IMR-90 (cell line): ENCODE data around the gene FBRS. TPM values are rescaled to one million over a fixed set of nuclear protein-coding genes. Genes with fewer than 3 reads are reported as not detected.

Experiments used
- ATAC-seq: fragments of 200-7000 bp; cut with Tn5 transposase; 2 replicates; pipeline ENCODE4 v1.9.1; 2020; ENCODE audit warnings: low read depth, mild to moderate bottlenecking, moderate library complexity
- BruUV-seq: library from RNA; stranded (reverse); fragments of 400-500 nt; replicated peaks from 2 replicates; lab custom pipeline; 2021; lab: Mats Ljungman, UMichigan
- CTCF ChIA-PET: fragments of 300-600 bp; formaldehyde crosslinking; extraction: SDS; loops from one replicate; lab custom pipeline; 2021; ENCODE audit warnings: antibody characterized with exemption; lab: Yijun Ruan, JAX
- POLR2A ChIA-PET: fragments of 300-600 bp; sonication (Branson Sonifier 250); formaldehyde crosslinking; loops from one replicate; lab custom pipeline; 2022; ENCODE audit warnings: antibody characterized with exemption; ENCODE audit not compliant: unreplicated experiment; lab: Charles Lee
- DNase-seq: peaks from one replicate; pipeline ENCODE4 v3.0.0; 2013
- H2AFZ ChIP-seq: replicated peaks from 2 replicates; pipeline ENCODE3; 2013; ENCODE audit warnings: low read length, mild to moderate bottlenecking; ENCODE audit not compliant: poor library complexity
- H2AK5ac ChIP-seq: 2 replicates; pipeline ENCODE4 v1.6.1; 2013; ENCODE audit warnings: low read depth, low read length, inconsistent platforms
- H2AK9ac ChIP-seq: replicated peaks from 2 replicates; pipeline ENCODE3; 2013; ENCODE audit warnings: mild to moderate bottlenecking, low read depth, low read length, moderate library complexity; ENCODE audit not compliant: poor library complexity
- H2BK120ac ChIP-seq: 2 replicates; pipeline ENCODE4 v1.6.1; 2013; ENCODE audit warnings: low read depth, low read length, inconsistent platforms
- H2BK15ac ChIP-seq: 3 replicates; pipeline ENCODE4 v1.6.1; 2013; ENCODE audit warnings: low read depth, low read length, inconsistent platforms
- H2BK20ac ChIP-seq: 2 replicates; pipeline ENCODE4 v1.6.1; 2013; ENCODE audit warnings: low read depth, mild to moderate bottlenecking, inconsistent platforms, low read length, moderate library complexity
- H2BK5ac ChIP-seq: 2 replicates; pipeline ENCODE4 v1.6.1; 2013; ENCODE audit warnings: mild to moderate bottlenecking, low read depth, low read length, inconsistent platforms; ENCODE audit not compliant: poor library complexity, severe bottlenecking
- H3K14ac ChIP-seq: replicated peaks from 2 replicates; pipeline ENCODE4 v1.6.1; 2013; ENCODE audit warnings: low read depth, low read length, inconsistent platforms
- H3K18ac ChIP-seq: 2 replicates; pipeline ENCODE4 v1.6.1; 2013; ENCODE audit warnings: low read depth, low read length, control low read depth
- H3K23ac ChIP-seq: 2 replicates; pipeline ENCODE4 v1.6.1; 2013; ENCODE audit warnings: low read depth, low read length, inconsistent platforms
- H3K27ac ChIP-seq: 2 replicates; pipeline ENCODE4 v1.5.1; 2013; ENCODE audit warnings: mild to moderate bottlenecking, control low read depth, low read length; ENCODE audit not compliant: insufficient read depth
- H3K27me3 ChIP-seq: 2 replicates; pipeline ENCODE4 v1.6.1; 2013; ENCODE audit warnings: low read length; ENCODE audit not compliant: control insufficient read depth, insufficient read depth
- H3K36me3 ChIP-seq: 2 replicates; pipeline ENCODE4 v1.6.1; 2013; ENCODE audit warnings: low read length, mixed read lengths; ENCODE audit not compliant: control insufficient read depth, insufficient read depth
- H3K4ac ChIP-seq: 2 replicates; pipeline ENCODE4 v1.6.1; 2013; ENCODE audit warnings: low read depth, low read length, inconsistent platforms
- H3K4me1 ChIP-seq: 2 replicates; pipeline ENCODE4 v1.6.1; 2013; ENCODE audit warnings: low read length, mixed read lengths; ENCODE audit not compliant: control insufficient read depth, insufficient read depth
- H3K4me2 ChIP-seq: 2 replicates; pipeline ENCODE4 v1.6.1; 2013; ENCODE audit warnings: low read depth, mild to moderate bottlenecking, control low read depth, low read length, moderate library complexity
- H3K4me3 ChIP-seq: 2 replicates; pipeline ENCODE4 v1.5.1; 2013; ENCODE audit warnings: low read depth, mild to moderate bottlenecking, control low read depth, low read length, moderate library complexity; ENCODE audit not compliant: insufficient read depth
- H3K56ac ChIP-seq: 2 replicates; pipeline ENCODE4 v1.6.1; 2013; ENCODE audit warnings: low read length, inconsistent platforms; ENCODE audit not compliant: insufficient read depth; ENCODE audit errors: extremely low read depth
- H3K79me1 ChIP-seq, 2 experiments: 2 replicates each; pipeline ENCODE4 v1.6.1; 2013; ENCODE audit warnings: low read length in 2 of 2, inconsistent platforms in 1 of 2, low read depth in 1 of 2
- H3K9ac ChIP-seq: 2 replicates; pipeline ENCODE4 v1.6.1; 2013; ENCODE audit warnings: low read depth, low read length, control low read depth
- H3K9me1 ChIP-seq: 2 replicates; pipeline ENCODE4 v1.6.1; 2013; ENCODE audit warnings: low read length, inconsistent platforms; ENCODE audit not compliant: insufficient read depth
- H3K9me3 ChIP-seq: 2 replicates; pipeline ENCODE4 v1.6.1; 2013; ENCODE audit warnings: low read length; ENCODE audit not compliant: control insufficient read depth, insufficient read depth
- H4K20me1 ChIP-seq: 2 replicates; pipeline ENCODE4 v1.6.1; 2013; ENCODE audit warnings: low read length, inconsistent platforms; ENCODE audit not compliant: insufficient read depth
- H4K5ac ChIP-seq: 2 replicates; pipeline ENCODE4 v1.6.1; 2013; ENCODE audit warnings: mild to moderate bottlenecking, low read depth, low read length, control low read depth
- H4K8ac ChIP-seq, 2 experiments: 2 replicates each; pipeline ENCODE4 v1.6.1; 2013; ENCODE audit warnings: low read depth in 2 of 2, low read length in 2 of 2, control low read depth in 1 of 2, inconsistent platforms in 1 of 2
- H4K91ac ChIP-seq: 2 replicates; pipeline ENCODE4 v1.6.1; 2013; ENCODE audit warnings: low read depth, low read length, inconsistent platforms; ENCODE audit not compliant: insufficient read depth
- BHLHE40 ChIP-seq: fragments of 150-350 bp; IDR thresholded peaks from 2 replicates; pipeline ENCODE4 v1.6.1; 2016; ENCODE audit warnings: mild to moderate bottlenecking, low read depth, low read length
- CEBPB ChIP-seq: IDR thresholded peaks from 2 replicates; pipeline ENCODE4 v1.6.1; 2012; ENCODE audit warnings: low read depth, low read length, improper control_type of control experiment
- CHD1 ChIP-seq: IDR thresholded peaks from 2 replicates; pipeline ENCODE4 v1.6.1; 2012; ENCODE audit warnings: low read depth, low read length, improper control_type of control experiment
- FOS ChIP-seq: fragments of 150-350 bp; IDR thresholded peaks from 2 replicates; pipeline ENCODE4 v1.6.1; 2016; ENCODE audit warnings: low read depth, low read length
- MAFK ChIP-seq: IDR thresholded peaks from 2 replicates; pipeline ENCODE4 v1.6.1; 2012; ENCODE audit warnings: low read depth, low read length, improper control_type of control experiment
- MAZ ChIP-seq: IDR thresholded peaks from 2 replicates; pipeline ENCODE4 v1.6.1; 2012; ENCODE audit warnings: low read depth, mild to moderate bottlenecking, low read length, improper control_type of control experiment, moderate library complexity, borderline replicate concordance
- MXI1 ChIP-seq: IDR thresholded peaks from 2 replicates; pipeline ENCODE4 v1.6.1; 2012; ENCODE audit warnings: low read depth, mild to moderate bottlenecking, low read length, moderate library complexity, borderline replicate concordance
- NFE2L2 ChIP-seq: fragments of 150-350 bp; IDR thresholded peaks from 2 replicates; pipeline ENCODE4 v1.6.1; 2016; ENCODE audit warnings: low read depth, mild to moderate bottlenecking, low read length
- POLR2A ChIP-seq: IDR thresholded peaks from 2 replicates; pipeline ENCODE4 v1.6.1; 2012; ENCODE audit warnings: mild to moderate bottlenecking, low read depth, low read length
- RAD21 ChIP-seq: IDR thresholded peaks from 2 replicates; pipeline ENCODE4 v1.6.1; 2012; ENCODE audit warnings: low read length, improper control_type of control experiment
- RCOR1 ChIP-seq: IDR thresholded peaks from 2 replicates; pipeline ENCODE4 v1.6.1; 2012; ENCODE audit warnings: mild to moderate bottlenecking, low read length, improper control_type of control experiment; ENCODE audit not compliant: insufficient replicate concordance
- RFX5 ChIP-seq: IDR thresholded peaks from 2 replicates; pipeline ENCODE4 v1.8.0; 2012; ENCODE audit warnings: low read depth, mild to moderate bottlenecking, low read length, moderate library complexity
- WGBS, 2 experiments: methylation state at CpG; one replicate each; pipeline versions ENCODE4 v1.1.5 to v1.1.7; 2013; ENCODE audit warnings: missing lambda C conversion rate in 2 of 2; ENCODE audit not compliant: insufficient read length in 1 of 2; ENCODE audit errors: extremely low coverage in 2 of 2; 5-methylcytosine and 5-hydroxymethylcytosine counted together
- dilution Hi-C: fragments of 300-500 bp; cut with HindIII; formaldehyde crosslinking; loops from one replicate; pipeline ENCODE4 v1.14.3; 2018; ENCODE audit warnings: low sequenced_read_pairs; ENCODE audit not compliant: unreplicated experiment
- in situ Hi-C: fragments of 300-500 bp; cut with MboI; formaldehyde crosslinking; loops from 3 replicates; pipeline ENCODE4 v1.14.3; 2019; ENCODE audit warnings: low sequenced_read_pairs, inconsistent platforms, mixed read lengths
- intact Hi-C: fragments of 100-400 bp; cut with micrococcal nuclease; formaldehyde crosslinking; loops from 2 replicates; pipeline ENCODE4 v1.10.0; 2022
- polyA plus RNA-seq, 3 experiments: library from polyadenylated mRNA; depleted of rRNA; stranded (reverse); fragments of >200 nt; gene quantifications; 2 replicates each; pipeline ENCODE4 v1.2.3, GENCODE V29; 2012; ENCODE audit warnings: low replicate concordance in 1 of 3
- total RNA-seq: library from RNA; depleted of rRNA; stranded (reverse); fragments of >200 nt; gene quantifications from 2 replicates; pipeline ENCODE4 v1.2.3, GENCODE V29; 2012
- TF ChIP-seq, protein P1 (sequence below): fragments of 150-350 bp; IDR thresholded peaks from 2 replicates; pipeline ENCODE4 v1.6.1; 2017; ENCODE audit warnings: mild to moderate bottlenecking, antibody characterized with exemption, low read length, low read depth
- TF ChIP-seq, protein P2 (sequence below): fragments of 150-350 bp; IDR thresholded peaks from 2 replicates; pipeline ENCODE4 v1.6.1; 2016; ENCODE audit warnings: low read depth, mild to moderate bottlenecking, low read length, moderate library complexity, borderline replicate concordance
- TF ChIP-seq, protein P3 (sequence below): conservative IDR thresholded peaks from 2 replicates; pipeline ENCODE4 v1.5.1; 2012; ENCODE audit warnings: mild to moderate bottlenecking, low read depth, low read length, improper control_type of control experiment

Gene FBRS
- total and polyA plus RNA-seq, 2 of the 4 experiments (the other 2 are of a cell fraction), result 2.0 to 22.4 TPM

DNA sequence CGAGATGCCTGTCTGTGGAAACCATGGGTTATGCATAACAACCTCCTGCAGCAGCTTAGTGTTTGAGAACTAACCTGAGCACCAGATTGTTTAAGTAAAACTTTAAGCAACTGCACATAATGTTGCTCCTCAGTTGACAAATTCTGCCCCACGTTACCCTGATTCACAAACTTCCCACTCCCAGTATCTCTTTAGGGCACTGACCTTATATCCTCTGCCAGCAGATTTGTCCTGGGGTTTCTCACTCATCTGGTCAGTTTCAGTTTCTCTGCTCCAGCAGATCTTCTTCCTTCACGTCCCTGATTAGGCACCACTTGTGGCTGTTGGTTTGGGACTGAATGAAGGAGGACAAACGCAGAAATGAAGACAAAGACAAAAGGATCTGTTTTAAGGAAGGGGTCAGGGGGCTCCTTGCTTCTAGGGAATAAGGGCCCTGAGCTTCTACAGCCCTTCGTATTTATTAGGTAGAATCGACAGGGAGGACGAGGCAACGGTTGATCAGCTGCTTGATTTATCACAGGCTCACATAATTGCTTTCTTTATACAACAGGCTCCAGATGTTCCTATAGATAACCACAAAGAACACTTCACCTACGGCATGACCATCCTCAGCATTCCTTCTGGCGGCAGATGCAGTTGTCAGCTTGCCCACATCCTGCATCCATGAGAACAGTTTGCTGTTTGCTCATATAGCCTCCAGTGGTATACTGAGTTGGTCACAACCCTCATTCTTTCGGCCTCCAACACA lies 34.5 kb upstream of the FBRS start:
- intact Hi-C loops, result no loop called here
- CTCF ChIA-PET, result no interaction called here
- BruUV-seq, result no TSS peak

More for the DNA sequence above, 34.5 kb upstream of the FBRS start:
- Histone ChIP-seq H3K4me3 (no peak overlapping the region), H3K27me3 (peaks cover 15% of the 10 kb centered on the region), H2BK5ac (no peak overlapping the region), H4K5ac (no peak overlapping the region), H3K18ac (no peak overlapping the region), H2BK120ac (no peak overlapping the region), H2AK9ac (no peak overlapping the region), H4K91ac (no peak overlapping the region), H3K23ac (no peak overlapping the region), H3K27ac (no peak overlapping the region), H2AK5ac (no peak overlapping the region), H3K4me2 (no peak overlapping the region), H4K8ac (no peak overlapping the region), H3K4me1 (no peaks in the 10 kb centered on the region), H3K9me3 (peaks cover 8% of the 10 kb centered on the region; the same call in 1 of the 2 replicates), H4K20me1 (no peaks in the 10 kb centered on the region), H3K36me3 (no peaks in the 10 kb centered on the region), H3K79me1 (no peaks in the 10 kb centered on the region), H3K9ac (no peak overlapping the region), H3K14ac (no peak overlapping the region), H2AFZ (no peak overlapping the region), H3K56ac (no peak overlapping the region), H3K9me1 (no peaks in the 10 kb centered on the region), H2BK15ac (no peak overlapping the region), H2BK20ac (no peak overlapping the region), H3K4ac (no peak overlapping the region)
- no peak for ATAC-seq
- TF ChIP-seq POLR2A, result no peak
- TF ChIP-seq NFE2L2, result no peak
- TF ChIP-seq, protein P1, sequence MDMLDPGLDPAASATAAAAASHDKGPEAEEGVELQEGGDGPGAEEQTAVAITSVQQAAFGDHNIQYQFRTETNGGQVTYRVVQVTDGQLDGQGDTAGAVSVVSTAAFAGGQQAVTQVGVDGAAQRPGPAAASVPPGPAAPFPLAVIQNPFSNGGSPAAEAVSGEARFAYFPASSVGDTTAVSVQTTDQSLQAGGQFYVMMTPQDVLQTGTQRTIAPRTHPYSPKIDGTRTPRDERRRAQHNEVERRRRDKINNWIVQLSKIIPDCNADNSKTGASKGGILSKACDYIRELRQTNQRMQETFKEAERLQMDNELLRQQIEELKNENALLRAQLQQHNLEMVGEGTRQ, result no peak
- no peak for TF ChIP-seq RAD21
- no peak for TF ChIP-seq CHD1
- TF ChIP-seq CEBPB, result no peak
- TF ChIP-seq MXI1, result no peak
- TF ChIP-seq, protein P2, sequence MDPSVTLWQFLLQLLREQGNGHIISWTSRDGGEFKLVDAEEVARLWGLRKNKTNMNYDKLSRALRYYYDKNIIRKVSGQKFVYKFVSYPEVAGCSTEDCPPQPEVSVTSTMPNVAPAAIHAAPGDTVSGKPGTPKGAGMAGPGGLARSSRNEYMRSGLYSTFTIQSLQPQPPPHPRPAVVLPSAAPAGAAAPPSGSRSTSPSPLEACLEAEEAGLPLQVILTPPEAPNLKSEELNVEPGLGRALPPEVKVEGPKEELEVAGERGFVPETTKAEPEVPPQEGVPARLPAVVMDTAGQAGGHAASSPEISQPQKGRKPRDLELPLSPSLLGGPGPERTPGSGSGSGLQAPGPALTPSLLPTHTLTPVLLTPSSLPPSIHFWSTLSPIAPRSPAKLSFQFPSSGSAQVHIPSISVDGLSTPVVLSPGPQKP, result no peak
- TF ChIP-seq, protein P3, sequence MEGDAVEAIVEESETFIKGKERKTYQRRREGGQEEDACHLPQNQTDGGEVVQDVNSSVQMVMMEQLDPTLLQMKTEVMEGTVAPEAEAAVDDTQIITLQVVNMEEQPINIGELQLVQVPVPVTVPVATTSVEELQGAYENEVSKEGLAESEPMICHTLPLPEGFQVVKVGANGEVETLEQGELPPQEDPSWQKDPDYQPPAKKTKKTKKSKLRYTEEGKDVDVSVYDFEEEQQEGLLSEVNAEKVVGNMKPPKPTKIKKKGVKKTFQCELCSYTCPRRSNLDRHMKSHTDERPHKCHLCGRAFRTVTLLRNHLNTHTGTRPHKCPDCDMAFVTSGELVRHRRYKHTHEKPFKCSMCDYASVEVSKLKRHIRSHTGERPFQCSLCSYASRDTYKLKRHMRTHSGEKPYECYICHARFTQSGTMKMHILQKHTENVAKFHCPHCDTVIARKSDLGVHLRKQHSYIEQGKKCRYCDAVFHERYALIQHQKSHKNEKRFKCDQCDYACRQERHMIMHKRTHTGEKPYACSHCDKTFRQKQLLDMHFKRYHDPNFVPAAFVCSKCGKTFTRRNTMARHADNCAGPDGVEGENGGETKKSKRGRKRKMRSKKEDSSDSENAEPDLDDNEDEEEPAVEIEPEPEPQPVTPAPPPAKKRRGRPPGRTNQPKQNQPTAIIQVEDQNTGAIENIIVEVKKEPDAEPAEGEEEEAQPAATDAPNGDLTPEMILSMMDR, result no peak
- TF ChIP-seq MAFK, result no peak
- TF ChIP-seq RFX5, result no peak
- TF ChIP-seq FOS, result no peak
- no peak for TF ChIP-seq MAZ
- no peak for TF ChIP-seq BHLHE40
- TF ChIP-seq RCOR1, result no peak
- 40% methylated on average over 1 of the region's 11 CpGs; no CpG with 5 or more reads in 1 of the 2 experiments for WGBS, 2 experiments
- POLR2A ChIA-PET, result no interaction called here
- DNase-seq, result no peak
- in situ Hi-C loops (no loop called here), dilution Hi-C loops (no loop called here)
